GM12878 (cell line): ENCODE measurements around the gene PPP1R17. TPM values are rescaled to one million over a fixed set of nuclear protein-coding genes. Genes with fewer than 3 reads are reported as not detected.

Source experiments
- ATAC-seq: fragments of 200-7000 bp; cut with Tn5 transposase; 3 replicates; pipeline ENCODE4 v1.9.1; 2020; ENCODE audit warnings: mild to moderate bottlenecking, moderate library complexity
- BruUV-seq: library from RNA; stranded (reverse); fragments of 400-500 nt; replicated peaks from 2 replicates; lab custom pipeline; 2021; lab: Mats Ljungman, UMichigan
- CTCF ChIA-PET: fragments of 300-600 bp; sonication (Branson Sonifier 250); formaldehyde crosslinking; extraction: SDS; loops from one replicate; lab custom pipeline; 2021; ENCODE audit warnings: inconsistent platforms; lab: Yijun Ruan, JAX
- POLR2A ChIA-PET: fragments of 350-600 bp; formaldehyde crosslinking; extraction: SDS; loops from one replicate; lab custom pipeline; 2021; ENCODE audit warnings: inconsistent platforms; lab: Charles Lee
- RAD21 ChIA-PET: fragments of 300-600 bp; sonication (Branson Sonifier 250); formaldehyde crosslinking; loops from one replicate; lab custom pipeline; 2023; ENCODE audit warnings: antibody characterized with exemption; ENCODE audit not compliant: unreplicated experiment; lab: Charles Lee
- SMC1A ChIA-PET: fragments of 300-600 bp; sonication (Branson Sonifier 250); formaldehyde crosslinking; loops from one replicate; lab custom pipeline; 2023; ENCODE audit not compliant: unreplicated experiment, uncharacterized antibody; lab: Charles Lee
- DNase-seq: peaks from one replicate; pipeline ENCODE4 v3.0.0-alpha.2; 2011; ENCODE audit warnings: low read depth, low spot score
- FAIRE-seq: peaks from 3 replicates; lab custom pipeline; 2011; peaks lifted over from hg19 to GRCh38; lab: Jason Lieb, UNC
- H2AFZ ChIP-seq: 2 replicates; pipeline ENCODE4 v1.6.0; 2011; ENCODE audit warnings: low read depth, low read length, control low read depth; ENCODE audit not compliant: control insufficient read depth
- H3K27ac ChIP-seq: 2 replicates; pipeline ENCODE4 v1.5.1; 2011; ENCODE audit warnings: control low read depth; ENCODE audit not compliant: control insufficient read depth, insufficient read depth
- H3K27me3 ChIP-seq, 2 experiments: replicated peaks in 1 of 2; 2 replicates each; pipeline versions ENCODE4 v1.6.0 to v1.6.1; 2011; ENCODE audit warnings: low read length in 1 of 2; ENCODE audit not compliant: control insufficient read depth in 2 of 2, insufficient read depth in 2 of 2
- H3K36me3 ChIP-seq, 2 experiments: 2 replicates each; pipeline ENCODE4 v1.5.1; 2011; ENCODE audit warnings: low read length in 1 of 2; ENCODE audit not compliant: control insufficient read depth in 2 of 2, insufficient read depth in 2 of 2
- H3K4me1 ChIP-seq: 2 replicates; pipeline ENCODE4 v1.6.1; 2011; ENCODE audit warnings: mild to moderate bottlenecking, low read length, moderate library complexity, mixed read lengths; ENCODE audit not compliant: control insufficient read depth, insufficient read depth
- H3K4me2 ChIP-seq: 2 replicates; pipeline ENCODE4 v1.6.0; 2011; ENCODE audit warnings: control low read depth; ENCODE audit not compliant: control insufficient read depth, insufficient read depth
- H3K4me3 ChIP-seq: fragments of 200-600 bp; sonication (generic); 2 replicates; pipeline ENCODE4 v1.5.1; 2016
- H3K79me2 ChIP-seq: 2 replicates; pipeline ENCODE4 v1.6.0; 2011; ENCODE audit warnings: low read length; ENCODE audit not compliant: control insufficient read depth, insufficient read depth
- H3K9ac ChIP-seq: 2 replicates; pipeline ENCODE4 v1.8.0; 2011; ENCODE audit warnings: low read length, control low read depth, mixed read lengths; ENCODE audit not compliant: control insufficient read depth, insufficient read depth
- H3K9me3 ChIP-seq: replicated peaks from 3 replicates; pipeline ENCODE4 v1.5.1; 2011; ENCODE audit warnings: mild to moderate bottlenecking, low read length; ENCODE audit not compliant: control insufficient read depth, insufficient read depth
- H4K20me1 ChIP-seq: 2 replicates; pipeline ENCODE4 v1.6.0; 2011; ENCODE audit not compliant: control insufficient read depth, insufficient read depth
- CHD2 ChIP-seq: IDR thresholded peaks from 2 replicates; pipeline ENCODE4 v1.6.1; 2011; ENCODE audit warnings: low read depth, low read length, improper control_type of control experiment, borderline replicate concordance
- CREM ChIP-seq: IDR thresholded peaks from 2 replicates; pipeline ENCODE4 v1.6.1; 2014; ENCODE audit warnings: antibody characterized with exemption, low read depth
- EZH2 ChIP-seq: IDR thresholded peaks from 2 replicates; pipeline ENCODE4 v1.6.1; 2012; ENCODE audit warnings: low read depth, mild to moderate bottlenecking, control low read depth, inconsistent platforms, low read length, borderline replicate concordance; ENCODE audit not compliant: control insufficient read depth
- KLF5 ChIP-seq: fragments of 450-650 bp; IDR thresholded peaks from 2 replicates; pipeline ENCODE4 v1.6.1; 2014; ENCODE audit warnings: mild to moderate bottlenecking; ENCODE audit not compliant: partially characterized antibody
- LARP7 ChIP-seq: fragments of 450-650 bp; IDR thresholded peaks from 2 replicates; pipeline ENCODE4 v1.6.1; 2017; ENCODE audit warnings: mild to moderate bottlenecking
- NR2C1 ChIP-seq: fragments of 450-650 bp; IDR thresholded peaks from 2 replicates; pipeline ENCODE4 v1.6.1; 2017; ENCODE audit warnings: antibody characterized with exemption, mild to moderate bottlenecking, moderate library complexity
- POLR2AphosphoS5 ChIP-seq: IDR thresholded peaks from 2 replicates; pipeline ENCODE4 v1.6.1; 2011; ENCODE audit warnings: mild to moderate bottlenecking, low read length, inconsistent platforms
- SMAD1 ChIP-seq: fragments of 450-650 bp; IDR thresholded peaks from 2 replicates; pipeline ENCODE4 v1.6.1; 2018; ENCODE audit warnings: mild to moderate bottlenecking, low read depth; ENCODE audit not compliant: partially characterized antibody
- SMARCA5 ChIP-seq: fragments of 450-650 bp; IDR thresholded peaks from 2 replicates; pipeline ENCODE4 v1.6.1; 2017; ENCODE audit warnings: mild to moderate bottlenecking
- SMC3 ChIP-seq: IDR thresholded peaks from 2 replicates; pipeline ENCODE4 v1.6.1; 2011; ENCODE audit warnings: low read length, improper control_type of control experiment, borderline replicate concordance
- ZNF622 ChIP-seq: fragments of 450-650 bp; IDR thresholded peaks from 2 replicates; pipeline ENCODE4 v1.6.1; 2017; ENCODE audit warnings: mild to moderate bottlenecking, inconsistent platforms
- WGBS: methylation state at CpG from one replicate; pipeline ENCODE4 v1.1.6; 2016; ENCODE audit warnings: low lambda C conversion rate; ENCODE audit not compliant: insufficient replicate concordance, insufficient coverage; ENCODE audit errors: missing lambda C conversion rate; 5-methylcytosine and 5-hydroxymethylcytosine counted together
- in situ Hi-C: fragments of 300-500 bp; cut with MboI; formaldehyde crosslinking; loops from 9 replicates; pipeline ENCODE4 v1.14.3; 2018; ENCODE audit warnings: mixed read lengths
- intact Hi-C: fragments of 100-400 bp; cut with micrococcal nuclease; formaldehyde crosslinking; loops from one replicate; pipeline ENCODE4 v1.14.2; 2022; ENCODE audit not compliant: unreplicated experiment
- polyA plus RNA-seq, 11 experiments: library from polyadenylated mRNA; depleted of rRNA in 4 of 11; unstranded in 6 of 11; stranded (reverse) in 5 of 11; fragments of >200 nt; fragmentation: Nextera tagmentation in 4 of 11; fragmentation: Illumina TruSeq in 1 of 11; extraction: Ambion mirVana in 4 of 11; extraction: Trizol in 1 of 11; gene quantifications; 1 replicate in 1 of 11; 2 replicates in 10 of 11; pipeline versions ENCODE4 v1.2.1 to v1.2.3, GENCODE V29; 2011 to 2016; ENCODE audit warnings: inconsistent platforms in 2 of 11, missing spikeins in 2 of 11, low read depth in 1 of 11
- total RNA-seq, 4 experiments: library from RNA; depleted of rRNA in 3 of 4; stranded (reverse); fragments of >200 nt in 3 of 4; fragmentation: Illumina TruSeq in 1 of 4; extraction: Trizol in 1 of 4; gene quantifications; 2 replicates each; pipeline versions ENCODE4 v1.2.1 to v1.2.3, GENCODE V29; 2013 to 2021
- TF ChIP-seq, protein P1 (sequence below): fragments of 450-650 bp; IDR thresholded peaks from 2 replicates; pipeline ENCODE4 v1.6.1; 2017; ENCODE audit warnings: borderline replicate concordance
- TF ChIP-seq, protein P2 (sequence below): IDR thresholded peaks from 2 replicates; pipeline ENCODE4 v1.6.1; 2011; ENCODE audit warnings: borderline replicate concordance, low read depth, mild to moderate bottlenecking, moderate library complexity, mixed read lengths, low read length; ENCODE audit not compliant: insufficient read depth; ENCODE audit errors: extremely low read length
- TF ChIP-seq, protein P3 (sequence below): IDR thresholded peaks from 2 replicates; pipeline ENCODE4 v1.6.1; 2012; ENCODE audit warnings: improper control_type of control experiment, low read depth, low read length; ENCODE audit not compliant: insufficient replicate concordance
- TF ChIP-seq, protein P4 (sequence below): fragments of 450-650 bp; IDR thresholded peaks from 2 replicates; pipeline ENCODE4 v1.6.1; 2017; ENCODE audit warnings: antibody characterized with exemption, mild to moderate bottlenecking, moderate library complexity

PPP1R17 gene
- total and polyA plus RNA-seq, 10 of the 15 experiments (the other 5 are each of a cell fraction or from before 2014, with no cell fraction given) = 0.05 to 0.28 (median 0.19) TPM; not detected in 7

DNA sequence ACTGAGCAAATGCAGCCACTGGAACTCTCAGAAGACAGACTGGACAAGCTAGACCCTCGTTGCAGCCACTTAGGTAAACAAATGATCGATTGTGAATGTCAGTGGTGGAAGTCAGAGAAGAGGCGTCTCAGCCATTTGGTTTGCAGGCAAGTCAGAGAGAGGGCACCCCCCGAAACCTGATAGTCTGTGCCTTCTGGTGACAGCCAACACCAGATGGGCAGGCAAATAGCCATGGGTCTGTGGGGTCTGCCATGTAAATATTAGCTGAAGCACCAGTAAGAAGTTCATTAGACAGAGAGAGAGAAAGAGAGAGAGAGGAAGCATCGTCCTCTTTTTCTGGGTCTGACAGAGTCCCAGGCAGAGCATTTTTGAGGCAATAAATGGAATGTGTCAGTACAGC, 5.4 kb downstream of the PPP1R17 start:
- intact Hi-C loops = no loop called here
- DNase-seq (no peak), ATAC-seq (no peak), FAIRE-seq (no peak)
- ChIA-PET RAD21 (no interaction called here), CTCF (no interaction called here), POLR2A (no interaction called here), SMC1A (interaction anchor here (3.0 kb wide), 1 partner anchor 13 kb away, joined by 9 read pairs; no protein-coding TSS in a partner anchor)
- Histone ChIP-seq H3K27ac (no peak overlapping the region), H3K79me2 (no peaks in the 10 kb centered on the region), H3K4me1 (peaks cover 19% of the 10 kb centered on the region), H3K4me2 (no peak overlapping the region), H3K36me3 (no peaks in the 10 kb centered on the region), H4K20me1 (no peaks in the 10 kb centered on the region), H3K9me3 (no peaks in the 10 kb centered on the region), H3K4me3 (no peak overlapping the region), H3K27me3 (no peaks in the 10 kb centered on the region; a peak in 2 of 4 replicates), H2AFZ (no peak overlapping the region), H3K9ac (no peak overlapping the region)
- WGBS = 9% methylated on average over 5 of the region's 5 CpGs
- in situ Hi-C loops = no loop called here
- BruUV-seq = no TSS peak
- no peak for TF ChIP-seq POLR2AphosphoS5
- TF ChIP-seq, protein P1, sequence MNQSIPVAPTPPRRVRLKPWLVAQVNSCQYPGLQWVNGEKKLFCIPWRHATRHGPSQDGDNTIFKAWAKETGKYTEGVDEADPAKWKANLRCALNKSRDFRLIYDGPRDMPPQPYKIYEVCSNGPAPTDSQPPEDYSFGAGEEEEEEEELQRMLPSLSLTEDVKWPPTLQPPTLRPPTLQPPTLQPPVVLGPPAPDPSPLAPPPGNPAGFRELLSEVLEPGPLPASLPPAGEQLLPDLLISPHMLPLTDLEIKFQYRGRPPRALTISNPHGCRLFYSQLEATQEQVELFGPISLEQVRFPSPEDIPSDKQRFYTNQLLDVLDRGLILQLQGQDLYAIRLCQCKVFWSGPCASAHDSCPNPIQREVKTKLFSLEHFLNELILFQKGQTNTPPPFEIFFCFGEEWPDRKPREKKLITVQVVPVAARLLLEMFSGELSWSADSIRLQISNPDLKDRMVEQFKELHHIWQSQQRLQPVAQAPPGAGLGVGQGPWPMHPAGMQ = no peak
- TF ChIP-seq LARP7 = no peak
- no peak for TF ChIP-seq ZNF622
- no peak for TF ChIP-seq CHD2
- TF ChIP-seq, protein P2, sequence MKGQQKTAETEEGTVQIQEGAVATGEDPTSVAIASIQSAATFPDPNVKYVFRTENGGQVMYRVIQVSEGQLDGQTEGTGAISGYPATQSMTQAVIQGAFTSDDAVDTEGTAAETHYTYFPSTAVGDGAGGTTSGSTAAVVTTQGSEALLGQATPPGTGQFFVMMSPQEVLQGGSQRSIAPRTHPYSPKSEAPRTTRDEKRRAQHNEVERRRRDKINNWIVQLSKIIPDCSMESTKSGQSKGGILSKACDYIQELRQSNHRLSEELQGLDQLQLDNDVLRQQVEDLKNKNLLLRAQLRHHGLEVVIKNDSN = no peak
- no peak for TF ChIP-seq SMARCA5
- TF ChIP-seq, protein P3, sequence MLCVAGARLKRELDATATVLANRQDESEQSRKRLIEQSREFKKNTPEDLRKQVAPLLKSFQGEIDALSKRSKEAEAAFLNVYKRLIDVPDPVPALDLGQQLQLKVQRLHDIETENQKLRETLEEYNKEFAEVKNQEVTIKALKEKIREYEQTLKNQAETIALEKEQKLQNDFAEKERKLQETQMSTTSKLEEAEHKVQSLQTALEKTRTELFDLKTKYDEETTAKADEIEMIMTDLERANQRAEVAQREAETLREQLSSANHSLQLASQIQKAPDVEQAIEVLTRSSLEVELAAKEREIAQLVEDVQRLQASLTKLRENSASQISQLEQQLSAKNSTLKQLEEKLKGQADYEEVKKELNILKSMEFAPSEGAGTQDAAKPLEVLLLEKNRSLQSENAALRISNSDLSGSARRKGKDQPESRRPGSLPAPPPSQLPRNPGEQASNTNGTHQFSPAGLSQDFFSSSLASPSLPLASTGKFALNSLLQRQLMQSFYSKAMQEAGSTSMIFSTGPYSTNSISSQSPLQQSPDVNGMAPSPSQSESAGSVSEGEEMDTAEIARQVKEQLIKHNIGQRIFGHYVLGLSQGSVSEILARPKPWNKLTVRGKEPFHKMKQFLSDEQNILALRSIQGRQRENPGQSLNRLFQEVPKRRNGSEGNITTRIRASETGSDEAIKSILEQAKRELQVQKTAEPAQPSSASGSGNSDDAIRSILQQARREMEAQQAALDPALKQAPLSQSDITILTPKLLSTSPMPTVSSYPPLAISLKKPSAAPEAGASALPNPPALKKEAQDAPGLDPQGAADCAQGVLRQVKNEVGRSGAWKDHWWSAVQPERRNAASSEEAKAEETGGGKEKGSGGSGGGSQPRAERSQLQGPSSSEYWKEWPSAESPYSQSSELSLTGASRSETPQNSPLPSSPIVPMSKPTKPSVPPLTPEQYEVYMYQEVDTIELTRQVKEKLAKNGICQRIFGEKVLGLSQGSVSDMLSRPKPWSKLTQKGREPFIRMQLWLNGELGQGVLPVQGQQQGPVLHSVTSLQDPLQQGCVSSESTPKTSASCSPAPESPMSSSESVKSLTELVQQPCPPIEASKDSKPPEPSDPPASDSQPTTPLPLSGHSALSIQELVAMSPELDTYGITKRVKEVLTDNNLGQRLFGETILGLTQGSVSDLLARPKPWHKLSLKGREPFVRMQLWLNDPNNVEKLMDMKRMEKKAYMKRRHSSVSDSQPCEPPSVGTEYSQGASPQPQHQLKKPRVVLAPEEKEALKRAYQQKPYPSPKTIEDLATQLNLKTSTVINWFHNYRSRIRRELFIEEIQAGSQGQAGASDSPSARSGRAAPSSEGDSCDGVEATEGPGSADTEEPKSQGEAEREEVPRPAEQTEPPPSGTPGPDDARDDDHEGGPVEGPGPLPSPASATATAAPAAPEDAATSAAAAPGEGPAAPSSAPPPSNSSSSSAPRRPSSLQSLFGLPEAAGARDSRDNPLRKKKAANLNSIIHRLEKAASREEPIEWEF = no peak
- TF ChIP-seq SMC3 = no peak
- no peak for TF ChIP-seq NR2C1
- TF ChIP-seq KLF5 = no peak
- no peak for TF ChIP-seq EZH2
- no peak for TF ChIP-seq CREM
- TF ChIP-seq SMAD1 = no peak
- TF ChIP-seq, protein P4, sequence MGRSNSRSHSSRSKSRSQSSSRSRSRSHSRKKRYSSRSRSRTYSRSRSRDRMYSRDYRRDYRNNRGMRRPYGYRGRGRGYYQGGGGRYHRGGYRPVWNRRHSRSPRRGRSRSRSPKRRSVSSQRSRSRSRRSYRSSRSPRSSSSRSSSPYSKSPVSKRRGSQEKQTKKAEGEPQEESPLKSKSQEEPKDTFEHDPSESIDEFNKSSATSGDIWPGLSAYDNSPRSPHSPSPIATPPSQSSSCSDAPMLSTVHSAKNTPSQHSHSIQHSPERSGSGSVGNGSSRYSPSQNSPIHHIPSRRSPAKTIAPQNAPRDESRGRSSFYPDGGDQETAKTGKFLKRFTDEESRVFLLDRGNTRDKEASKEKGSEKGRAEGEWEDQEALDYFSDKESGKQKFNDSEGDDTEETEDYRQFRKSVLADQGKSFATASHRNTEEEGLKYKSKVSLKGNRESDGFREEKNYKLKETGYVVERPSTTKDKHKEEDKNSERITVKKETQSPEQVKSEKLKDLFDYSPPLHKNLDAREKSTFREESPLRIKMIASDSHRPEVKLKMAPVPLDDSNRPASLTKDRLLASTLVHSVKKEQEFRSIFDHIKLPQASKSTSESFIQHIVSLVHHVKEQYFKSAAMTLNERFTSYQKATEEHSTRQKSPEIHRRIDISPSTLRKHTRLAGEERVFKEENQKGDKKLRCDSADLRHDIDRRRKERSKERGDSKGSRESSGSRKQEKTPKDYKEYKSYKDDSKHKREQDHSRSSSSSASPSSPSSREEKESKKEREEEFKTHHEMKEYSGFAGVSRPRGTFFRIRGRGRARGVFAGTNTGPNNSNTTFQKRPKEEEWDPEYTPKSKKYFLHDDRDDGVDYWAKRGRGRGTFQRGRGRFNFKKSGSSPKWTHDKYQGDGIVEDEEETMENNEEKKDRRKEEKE = no peak
